ENCODE data around the gene DUSP15.

Gene DUSP15

GRCh38 chr20:31827059-31827458, 43.3 kb downstream of the DUSP15 start:
- Histone ChIP-seq H3K4me3 (ENCODE audit: low read length, poor library complexity, severe bottlenecking) (peak overlapping the region; percentile 75), H3K27me3 (ENCODE audit: insufficient read depth, low read length, poor library complexity, severe bottlenecking) (no peaks in the 10 kb centered on the region), H3K9me2 (replicated peaks; ENCODE audit: low read depth, low read length) (no peaks in the 10 kb centered on the region), H3K9ac (ENCODE audit: low read depth, low read length, poor library complexity, severe bottlenecking) (no peak overlapping the region), H3F3A (ENCODE audit: low read depth) (no peaks in the 10 kb centered on the region), H3K4me1 (ENCODE audit: insufficient read depth, low read length, poor library complexity, severe bottlenecking) (peaks cover 58% of the 10 kb centered on the region), H4K20me1 (ENCODE audit: insufficient read depth, low read length, poor library complexity, severe bottlenecking) (no peaks in the 10 kb centered on the region), H3K36me3 (ENCODE audit: insufficient read depth, low read length) (peaks cover 7% of the 10 kb centered on the region; the same call in 1 of the 2 replicates), H3K4me2 (ENCODE audit: low read depth, low read length, poor library complexity, severe bottlenecking) (peak overlapping the region; percentile 93), H3K79me2 (ENCODE audit: insufficient read depth, low read length) (peaks cover 67% of the 10 kb centered on the region), H2AFZ (ENCODE audit: low read length) (no peak overlapping the region), H3K9me3 (ENCODE audit: insufficient read depth, low read depth, low read length) (no peaks in the 10 kb centered on the region)
- TF ChIP-seq CTCF (conservative IDR thresholded peaks at IDR 0.05; ENCODE audit: low read length) (no peak), EZH2phosphoT487 (IDR thresholded peaks at IDR 0.05; ENCODE audit: borderline replicate concordance) (no peak)

GRCh38 chr20:31826074-31826473, 44.3 kb downstream of the DUSP15 start:
- Histone ChIP-seq H3K36me3 (ENCODE audit: insufficient read depth, low read length) (no peaks in the 10 kb centered on the region), H3K9me3 (ENCODE audit: insufficient read depth, low read depth, low read length) (no peaks in the 10 kb centered on the region), H3K4me3 (ENCODE audit: low read length, poor library complexity, severe bottlenecking) (peak overlapping the region; percentile 75), H4K20me1 (ENCODE audit: insufficient read depth, low read length, poor library complexity, severe bottlenecking) (no peaks in the 10 kb centered on the region), H3K27me3 (ENCODE audit: insufficient read depth, low read length, poor library complexity, severe bottlenecking) (no peaks in the 10 kb centered on the region), H3K9me2 (replicated peaks; ENCODE audit: low read depth, low read length) (no peaks in the 10 kb centered on the region), H3K4me2 (ENCODE audit: low read depth, low read length, poor library complexity, severe bottlenecking) (peak overlapping the region; percentile 93), H3K9ac (ENCODE audit: low read depth, low read length, poor library complexity, severe bottlenecking) (no peak overlapping the region), H3K4me1 (ENCODE audit: insufficient read depth, low read length, poor library complexity, severe bottlenecking) (peaks cover 58% of the 10 kb centered on the region), H3F3A (ENCODE audit: low read depth) (no peaks in the 10 kb centered on the region), H3K79me2 (ENCODE audit: insufficient read depth, low read length) (peaks cover 64% of the 10 kb centered on the region), H2AFZ (ENCODE audit: low read length) (no peak overlapping the region)
- TF ChIP-seq EZH2phosphoT487 (IDR thresholded peaks at IDR 0.05; ENCODE audit: borderline replicate concordance), result no peak
- no peak for TF ChIP-seq CTCF (conservative IDR thresholded peaks at IDR 0.05; ENCODE audit: low read length)

GRCh38 chr20:31824554-31825313, 45.6 kb downstream of the DUSP15 start:
- TF ChIP-seq CTCF (conservative IDR thresholded peaks at IDR 0.05; ENCODE audit: low read length) (no peak), EZH2phosphoT487 (IDR thresholded peaks at IDR 0.05; ENCODE audit: borderline replicate concordance) (no peak)
- Histone ChIP-seq H3F3A (ENCODE audit: low read depth) (no peaks in the 10 kb centered on the region), H3K9me3 (ENCODE audit: insufficient read depth, low read depth, low read length) (no peaks in the 10 kb centered on the region), H3K79me2 (ENCODE audit: insufficient read depth, low read length) (peaks cover 50% of the 10 kb centered on the region), H4K20me1 (ENCODE audit: insufficient read depth, low read length, poor library complexity, severe bottlenecking) (no peaks in the 10 kb centered on the region), H3K36me3 (ENCODE audit: insufficient read depth, low read length) (no peaks in the 10 kb centered on the region), H3K4me2 (ENCODE audit: low read depth, low read length, poor library complexity, severe bottlenecking) (peak overlapping the region; percentile 93), H3K27me3 (ENCODE audit: insufficient read depth, low read length, poor library complexity, severe bottlenecking) (no peaks in the 10 kb centered on the region), H2AFZ (ENCODE audit: low read length) (no peak overlapping the region), H3K9me2 (replicated peaks; ENCODE audit: low read depth, low read length) (no peaks in the 10 kb centered on the region), H3K9ac (ENCODE audit: low read depth, low read length, poor library complexity, severe bottlenecking) (peak overlapping the region; percentile 80), H3K4me3 (ENCODE audit: low read length, poor library complexity, severe bottlenecking) (peak overlapping the region; percentile 75), H3K4me1 (ENCODE audit: insufficient read depth, low read length, poor library complexity, severe bottlenecking) (peaks cover 49% of the 10 kb centered on the region)

All from Loucy (cell line).